Nephron (organoid): ENCODE results near the gene SLC9A9.

ENCODE experiments used
- H3K27ac Mint-ChIP-seq, 3 experiments: 2 replicates each; pipeline ENCODE4 v1.8.0; 2020; ENCODE audit warnings: mixed read lengths in 3 of 3, mild to moderate bottlenecking in 2 of 3, moderate library complexity in 1 of 3
- H3K27me3 Mint-ChIP-seq: 2 replicates; pipeline ENCODE4 v1.8.0; 2021; ENCODE audit warnings: low read depth, mild to moderate bottlenecking, moderate library complexity, mixed read lengths
- H3K36me3 Mint-ChIP-seq: 2 replicates; pipeline ENCODE4 v1.8.0; 2020; ENCODE audit warnings: low read depth, mixed read lengths
- H3K4me1 Mint-ChIP-seq: 2 replicates; pipeline ENCODE4 v1.8.0; 2020; ENCODE audit warnings: mixed read lengths
- H3K4me3 Mint-ChIP-seq, 3 experiments: 2 replicates each; pipeline ENCODE4 v1.8.0; 2020; ENCODE audit warnings: mild to moderate bottlenecking in 3 of 3, mixed read lengths in 3 of 3, moderate library complexity in 2 of 3
- H3K9me3 Mint-ChIP-seq: 2 replicates; pipeline ENCODE4 v1.8.0; 2020; ENCODE audit warnings: mixed read lengths
- TF ChIP-seq, protein P1 (sequence below), 3 experiments: fragments of 200-600 bp; sonication (generic); IDR thresholded peaks; one replicate each; pipeline ENCODE4 v1.5.0; 2021; ENCODE audit warnings: antibody characterized with exemption in 3 of 3; ENCODE audit not compliant: unreplicated experiment in 3 of 3

The SLC9A9 gene

DNA sequence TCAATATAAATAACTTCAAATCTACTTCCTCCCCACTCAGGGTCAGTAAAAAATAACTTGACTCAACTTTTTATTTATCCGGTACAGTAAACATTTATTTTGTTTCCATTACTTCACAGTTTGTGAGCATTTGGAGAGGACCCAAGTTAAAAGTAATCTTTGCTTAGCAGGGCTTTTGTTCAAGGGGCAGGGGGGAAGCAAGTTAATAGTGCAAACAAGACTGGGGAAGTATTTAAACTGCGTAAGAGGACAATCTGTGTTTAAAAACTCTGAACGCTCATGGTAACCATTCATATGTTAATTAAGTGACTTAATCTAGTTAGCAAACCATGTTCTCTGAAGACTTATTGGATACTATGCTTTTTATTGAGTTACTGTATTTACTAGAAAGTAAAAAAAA is 346.2 kb downstream of the SLC9A9 start:
- no peaks in the 10 kb centered on the region for H3K9me3 Mint-ChIP-seq

DNA sequence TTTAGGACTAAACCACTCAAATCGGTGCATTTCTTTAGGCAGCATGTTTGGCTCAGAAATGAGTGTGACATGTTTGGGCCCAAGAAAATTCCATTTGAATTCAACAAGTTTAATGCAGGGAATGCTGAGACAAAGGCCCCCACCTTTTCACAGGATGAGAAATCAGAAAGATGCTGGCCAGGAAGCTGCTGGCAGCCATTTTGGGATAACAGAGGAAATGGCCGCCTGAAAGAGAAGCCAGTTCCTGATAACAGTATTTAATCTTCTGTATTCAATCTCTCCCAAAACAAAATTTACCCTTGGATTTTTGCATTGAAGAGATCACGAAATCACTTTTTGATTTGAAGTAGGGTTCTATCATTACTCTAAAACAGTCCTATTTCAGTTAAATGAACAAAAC is 350.9 kb downstream of the SLC9A9 start:
- no peaks in the 10 kb centered on the region for H3K36me3 Mint-ChIP-seq
- H3K27me3 Mint-ChIP-seq = no peaks in the 10 kb centered on the region
- TF ChIP-seq, protein P1, sequence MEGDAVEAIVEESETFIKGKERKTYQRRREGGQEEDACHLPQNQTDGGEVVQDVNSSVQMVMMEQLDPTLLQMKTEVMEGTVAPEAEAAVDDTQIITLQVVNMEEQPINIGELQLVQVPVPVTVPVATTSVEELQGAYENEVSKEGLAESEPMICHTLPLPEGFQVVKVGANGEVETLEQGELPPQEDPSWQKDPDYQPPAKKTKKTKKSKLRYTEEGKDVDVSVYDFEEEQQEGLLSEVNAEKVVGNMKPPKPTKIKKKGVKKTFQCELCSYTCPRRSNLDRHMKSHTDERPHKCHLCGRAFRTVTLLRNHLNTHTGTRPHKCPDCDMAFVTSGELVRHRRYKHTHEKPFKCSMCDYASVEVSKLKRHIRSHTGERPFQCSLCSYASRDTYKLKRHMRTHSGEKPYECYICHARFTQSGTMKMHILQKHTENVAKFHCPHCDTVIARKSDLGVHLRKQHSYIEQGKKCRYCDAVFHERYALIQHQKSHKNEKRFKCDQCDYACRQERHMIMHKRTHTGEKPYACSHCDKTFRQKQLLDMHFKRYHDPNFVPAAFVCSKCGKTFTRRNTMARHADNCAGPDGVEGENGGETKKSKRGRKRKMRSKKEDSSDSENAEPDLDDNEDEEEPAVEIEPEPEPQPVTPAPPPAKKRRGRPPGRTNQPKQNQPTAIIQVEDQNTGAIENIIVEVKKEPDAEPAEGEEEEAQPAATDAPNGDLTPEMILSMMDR (IDR thresholded peaks at IDR 0.05; ENCODE audit: unreplicated experiment in 3 of 3) = no peak
- no peak overlapping the region for H3K27ac Mint-ChIP-seq
- H3K4me1 Mint-ChIP-seq = peaks cover 12% of the 10 kb centered on the region
- H3K4me3 Mint-ChIP-seq = no peak overlapping the region
- H3K9me3 Mint-ChIP-seq = no peaks in the 10 kb centered on the region

More for the DNA sequence above, 346.2 kb downstream of the SLC9A9 start:
- H3K27ac Mint-ChIP-seq = no peak overlapping the region
- H3K27me3 Mint-ChIP-seq = no peaks in the 10 kb centered on the region
- no peaks in the 10 kb centered on the region for H3K36me3 Mint-ChIP-seq
- no peak overlapping the region for H3K4me3 Mint-ChIP-seq
- TF ChIP-seq, protein P1 (IDR thresholded peaks at IDR 0.05; ENCODE audit: unreplicated experiment in 3 of 3) = no peak
- H3K4me1 Mint-ChIP-seq = peaks cover 7% of the 10 kb centered on the region

DNA sequence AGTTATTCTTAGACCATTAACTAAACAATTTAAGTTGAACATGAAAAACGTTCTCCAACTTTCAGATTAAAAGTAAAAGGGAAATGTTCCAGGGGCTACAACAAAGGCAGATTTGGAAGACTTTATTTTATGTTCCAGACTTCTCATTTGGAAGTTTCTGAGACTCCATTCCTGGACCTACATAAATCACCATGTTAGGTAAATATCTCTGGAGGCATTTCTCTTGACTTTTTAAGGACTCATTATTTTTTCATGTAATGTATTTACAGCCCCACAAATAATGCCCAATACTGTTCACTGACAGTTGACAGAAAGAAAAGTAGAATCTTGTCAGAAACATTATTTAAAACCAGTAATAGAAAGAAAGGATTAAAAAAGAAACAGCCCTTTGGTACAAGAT is 352.1 kb downstream of the SLC9A9 start:
- Mint-ChIP-seq H3K4me3 (no peak overlapping the region), H3K9me3 (no peaks in the 10 kb centered on the region), H3K4me1 (peaks cover 12% of the 10 kb centered on the region), H3K27me3 (no peaks in the 10 kb centered on the region), H3K36me3 (no peaks in the 10 kb centered on the region), H3K27ac (peak overlapping the region; percentile 43 to 64 (median 54))
- TF ChIP-seq, protein P1 (IDR thresholded peaks at IDR 0.05; ENCODE audit: unreplicated experiment in 3 of 3) = no peak

DNA sequence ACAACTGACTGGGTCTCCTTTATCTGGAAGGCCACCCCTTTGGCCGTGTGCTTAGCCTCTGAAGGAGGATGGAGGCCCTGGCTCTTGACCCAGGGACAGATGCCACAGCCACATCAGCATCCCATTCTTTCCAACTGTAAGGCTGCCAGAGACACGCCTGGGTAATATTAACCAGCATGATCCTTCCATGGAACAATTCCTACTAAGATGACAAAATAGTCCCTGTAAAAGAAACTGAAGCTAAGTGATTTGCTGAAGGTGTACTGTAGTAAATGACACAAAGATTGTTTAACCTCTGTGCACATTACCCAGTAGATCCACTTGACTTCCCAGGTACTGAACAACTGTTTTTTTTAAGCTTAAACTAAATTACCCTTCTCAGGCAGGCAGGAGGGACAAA is 352.7 kb downstream of the SLC9A9 start:
- Mint-ChIP-seq H3K27me3 (no peaks in the 10 kb centered on the region), H3K36me3 (no peaks in the 10 kb centered on the region), H3K4me1 (peaks cover 12% of the 10 kb centered on the region), H3K9me3 (no peaks in the 10 kb centered on the region), H3K27ac (peak overlapping the region; percentile 43 to 64 (median 54)), H3K4me3 (no peak overlapping the region)
- TF ChIP-seq, protein P1 (IDR thresholded peaks at IDR 0.05; ENCODE audit: unreplicated experiment in 3 of 3) = no peak

DNA sequence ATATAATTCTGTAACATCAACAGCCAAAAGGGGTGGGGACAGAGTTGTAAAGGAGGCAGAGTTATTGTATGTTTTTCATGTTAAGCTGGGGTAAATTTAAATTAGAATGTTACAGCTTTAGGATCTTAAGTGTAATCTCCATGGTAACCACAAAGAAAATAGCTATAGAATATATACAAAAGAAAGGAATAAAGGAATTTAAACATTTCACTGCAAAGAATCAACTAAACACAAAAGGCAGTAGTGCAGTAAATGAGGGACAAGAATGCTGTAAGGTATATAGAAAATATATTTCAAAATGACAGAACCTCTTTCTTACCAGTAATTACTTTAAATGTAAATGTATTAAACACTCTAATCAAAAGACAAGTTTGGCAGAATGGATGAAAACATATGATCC is 361.7 kb downstream of the SLC9A9 start:
- TF ChIP-seq, protein P1 (IDR thresholded peaks at IDR 0.05; ENCODE audit: unreplicated experiment in 3 of 3) = no peak
- Mint-ChIP-seq H3K4me3 (no peak overlapping the region), H3K4me1 (no peaks in the 10 kb centered on the region), H3K27ac (no peak overlapping the region), H3K36me3 (no peaks in the 10 kb centered on the region), H3K9me3 (no peaks in the 10 kb centered on the region), H3K27me3 (peaks cover 4% of the 10 kb centered on the region)

DNA sequence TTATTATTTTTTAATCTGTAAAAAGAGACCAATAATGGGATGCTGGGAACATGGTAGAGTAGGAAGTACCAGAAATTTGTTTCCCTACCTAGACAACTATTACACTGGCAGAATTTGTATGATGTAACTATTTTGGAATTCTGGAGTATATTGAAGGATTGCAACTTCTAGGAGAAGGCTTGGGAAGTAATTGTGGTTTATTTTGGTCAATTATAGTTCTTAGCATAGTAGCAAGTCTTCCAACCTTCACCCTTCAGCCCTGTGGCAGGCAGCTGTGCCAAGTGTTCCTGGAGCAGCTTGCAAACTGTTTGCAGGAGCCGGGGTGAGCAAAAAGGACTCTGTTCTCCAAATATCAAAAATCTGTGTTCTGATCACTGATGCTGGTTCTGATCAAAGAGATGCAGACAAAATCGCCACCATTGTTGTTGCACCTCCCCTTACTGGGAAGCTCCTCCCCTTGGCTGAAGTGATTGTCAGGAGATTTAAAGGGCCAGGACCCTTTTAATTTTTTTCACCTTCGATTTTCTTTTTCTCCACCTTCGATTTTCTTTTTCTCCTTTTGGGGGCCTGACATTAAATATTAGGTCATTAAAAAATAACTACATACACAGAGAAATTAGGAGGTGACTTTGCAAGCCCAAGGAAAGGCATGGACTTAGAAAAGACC is 363.3 kb downstream of the SLC9A9 start:
- no peak overlapping the region for H3K4me3 Mint-ChIP-seq
- no peak overlapping the region for H3K27ac Mint-ChIP-seq
- peaks cover 6% of the 10 kb centered on the region for H3K4me1 Mint-ChIP-seq
- H3K27me3 Mint-ChIP-seq = peaks cover 4% of the 10 kb centered on the region
- TF ChIP-seq, protein P1 (IDR thresholded peaks at IDR 0.05; ENCODE audit: unreplicated experiment in 3 of 3) = no peak
- no peaks in the 10 kb centered on the region for H3K9me3 Mint-ChIP-seq
- no peaks in the 10 kb centered on the region for H3K36me3 Mint-ChIP-seq
